Parathyroid adenoma (tissue), 2 donors: ENCODE data around the gene ACTN4.
"Not testable (repeated sequence)": the region's sequence is repeated elsewhere in the genome, so short reads cannot be mapped to it uniquely, and the experiment has no call there.

Experiments
- H2AFZ ChIP-seq: fragments of 300-600 bp; sonication (generic); one replicate; pipeline ENCODE4 v1.7.0; 2017; ENCODE audit warnings: antibody characterized with exemption, mild to moderate bottlenecking
- H3K27ac ChIP-seq: fragments of 300-600 bp; sonication (generic); one replicate; pipeline ENCODE4 v1.7.0; 2017
- H3K27me3 ChIP-seq: fragments of 300-600 bp; sonication (generic); one replicate; pipeline ENCODE4 v1.7.0; 2017; ENCODE audit warnings: low read length; ENCODE audit not compliant: control insufficient read depth, insufficient read depth
- H3K36me3 ChIP-seq: fragments of 300-600 bp; sonication (generic); one replicate; pipeline ENCODE4 v1.7.0; 2017; ENCODE audit warnings: low read length; ENCODE audit not compliant: control insufficient read depth, insufficient read depth
- H3K4me1 ChIP-seq: fragments of 300-600 bp; sonication (generic); one replicate; pipeline ENCODE4 v1.7.0; 2017; ENCODE audit warnings: control low read depth
- H3K4me2 ChIP-seq: fragments of 300-600 bp; sonication (generic); one replicate; pipeline ENCODE4 v1.7.0; 2017; ENCODE audit warnings: low read length
- H3K4me3 ChIP-seq: fragments of 300-600 bp; sonication (generic); one replicate; pipeline ENCODE4 v1.7.0; 2017; ENCODE audit warnings: low read depth, low read length
- H3K79me2 ChIP-seq: fragments of 300-600 bp; sonication (generic); one replicate; pipeline ENCODE4 v1.7.0; 2017; ENCODE audit warnings: control low read depth
- H3K9ac ChIP-seq: fragments of 300-600 bp; sonication (generic); one replicate; pipeline ENCODE4 v1.7.0; 2017; ENCODE audit warnings: mild to moderate bottlenecking
- H3K9me3 ChIP-seq: fragments of 300-600 bp; sonication (generic); one replicate; pipeline ENCODE4 v1.7.0; 2017; ENCODE audit warnings: low read length; ENCODE audit not compliant: control insufficient read depth
- TF ChIP-seq, protein P1 (sequence below): fragments of 300-600 bp; sonication (generic); IDR thresholded peaks from one replicate; pipeline ENCODE4 v1.7.0; 2017; ENCODE audit warnings: antibody characterized with exemption, mild to moderate bottlenecking
- donor health status: primary hyperparathyroidism.

ACTN4 gene

GRCh38 chr19:38647368-38647965 is at the start of gene ACTN4:
ACTN4 (plus strand) TSS chr19:38647649; CDS start chr19:38647746, 97 bp downstream.
- Histone ChIP-seq H3K9ac (peak within 1 kb of the TSS; percentile 97), H3K79me2 (peaks cover 49% of the 10 kb centered on the region), H3K9me3 (no peaks in the 10 kb centered on the region), H3K4me2 (peak within 1 kb of the TSS; percentile 100), H3K27me3 (no peaks in the 10 kb centered on the region), H3K36me3 (no peaks in the 10 kb centered on the region), H3K27ac (peak within 1 kb of the TSS; percentile 95), H3K4me3 (peak within 1 kb of the TSS; percentile 99), H3K4me1 (peaks cover 25% of the 10 kb centered on the region), H2AFZ (peak within 1 kb of the TSS; percentile 56)
- TF ChIP-seq, protein P1, sequence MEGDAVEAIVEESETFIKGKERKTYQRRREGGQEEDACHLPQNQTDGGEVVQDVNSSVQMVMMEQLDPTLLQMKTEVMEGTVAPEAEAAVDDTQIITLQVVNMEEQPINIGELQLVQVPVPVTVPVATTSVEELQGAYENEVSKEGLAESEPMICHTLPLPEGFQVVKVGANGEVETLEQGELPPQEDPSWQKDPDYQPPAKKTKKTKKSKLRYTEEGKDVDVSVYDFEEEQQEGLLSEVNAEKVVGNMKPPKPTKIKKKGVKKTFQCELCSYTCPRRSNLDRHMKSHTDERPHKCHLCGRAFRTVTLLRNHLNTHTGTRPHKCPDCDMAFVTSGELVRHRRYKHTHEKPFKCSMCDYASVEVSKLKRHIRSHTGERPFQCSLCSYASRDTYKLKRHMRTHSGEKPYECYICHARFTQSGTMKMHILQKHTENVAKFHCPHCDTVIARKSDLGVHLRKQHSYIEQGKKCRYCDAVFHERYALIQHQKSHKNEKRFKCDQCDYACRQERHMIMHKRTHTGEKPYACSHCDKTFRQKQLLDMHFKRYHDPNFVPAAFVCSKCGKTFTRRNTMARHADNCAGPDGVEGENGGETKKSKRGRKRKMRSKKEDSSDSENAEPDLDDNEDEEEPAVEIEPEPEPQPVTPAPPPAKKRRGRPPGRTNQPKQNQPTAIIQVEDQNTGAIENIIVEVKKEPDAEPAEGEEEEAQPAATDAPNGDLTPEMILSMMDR, result no peak

DNA sequence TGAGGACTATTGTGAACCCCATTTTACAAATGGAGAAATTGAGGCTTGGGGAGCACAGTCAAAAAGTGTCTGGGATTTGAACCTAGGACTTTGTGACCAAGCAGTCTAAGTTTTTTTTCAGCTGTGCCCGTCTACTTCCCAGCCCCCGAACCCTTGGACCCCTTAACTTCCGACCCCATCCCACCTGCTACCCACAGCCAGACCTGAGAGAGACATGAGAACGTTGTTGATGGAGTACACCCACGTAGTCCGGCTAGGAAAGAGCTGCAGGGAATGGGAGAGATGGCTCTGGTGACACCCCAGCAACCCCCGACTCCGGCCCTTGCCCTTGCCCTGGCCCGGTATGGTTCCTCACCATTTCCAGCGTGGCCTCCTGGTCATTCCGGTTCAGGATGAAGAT is 47.7 kb upstream of the ACTN4 start:
- TF ChIP-seq, protein P1, result no peak
- H3K4me1 ChIP-seq, result no peaks in the 10 kb centered on the region
- no peak overlapping the region for H3K9ac ChIP-seq
- H3K27me3 ChIP-seq, result no peaks in the 10 kb centered on the region
- H3K79me2 ChIP-seq, result no peaks in the 10 kb centered on the region
- no peaks in the 10 kb centered on the region for H3K9me3 ChIP-seq
- no peaks in the 10 kb centered on the region for H3K36me3 ChIP-seq
- no peak overlapping the region for H2AFZ ChIP-seq
- no peak overlapping the region for H3K27ac ChIP-seq
- no peak overlapping the region for H3K4me3 ChIP-seq
- no peak overlapping the region for H3K4me2 ChIP-seq

DNA sequence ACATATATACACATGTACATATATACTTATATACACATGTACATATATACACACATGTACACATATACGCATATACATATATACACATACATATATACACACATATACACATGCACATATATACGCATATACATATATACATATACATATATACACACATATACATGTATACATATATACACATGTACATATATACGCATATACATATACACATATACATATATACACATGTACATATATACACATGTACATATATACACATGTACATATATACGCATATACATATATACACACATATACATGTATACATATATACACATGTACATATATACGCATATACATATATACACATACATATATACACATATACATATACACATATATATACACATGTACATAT is 44.6 kb upstream of the ACTN4 start:
- not testable (repeated sequence) for H3K4me2 ChIP-seq, H3K27ac ChIP-seq, H3K36me3 ChIP-seq, H3K79me2 ChIP-seq, H3K9ac ChIP-seq, H3K4me3 ChIP-seq, H3K9me3 ChIP-seq, H3K27me3 ChIP-seq, H3K4me1 ChIP-seq, H2AFZ ChIP-seq

DNA sequence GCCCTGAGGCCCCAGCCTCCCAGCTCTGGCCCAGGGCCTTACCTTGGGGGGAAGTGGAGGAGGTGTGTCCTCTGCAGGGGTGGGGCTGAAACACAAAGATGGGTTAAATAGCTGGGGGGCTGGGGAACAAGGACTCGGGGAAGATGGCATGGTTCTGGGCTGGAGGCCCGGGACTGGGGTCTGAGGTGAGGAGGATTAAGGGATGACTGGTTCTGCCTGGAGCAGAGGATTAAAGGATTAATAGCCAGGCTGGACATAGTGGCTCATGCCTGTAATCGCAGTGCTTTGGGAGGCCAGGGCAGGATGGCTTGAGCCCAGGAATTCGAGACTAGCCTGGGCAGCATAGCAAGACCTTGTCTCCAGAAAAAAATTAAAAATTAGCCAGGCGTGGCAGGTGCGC is 41.3 kb upstream of the ACTN4 start:
- Histone ChIP-seq H3K36me3 (no peaks in the 10 kb centered on the region), H3K4me2 (no peak overlapping the region), H3K4me3 (no peak overlapping the region), H3K79me2 (no peaks in the 10 kb centered on the region), H2AFZ (no peak overlapping the region), H3K4me1 (no peaks in the 10 kb centered on the region), H3K9ac (no peak overlapping the region), H3K27me3 (no peaks in the 10 kb centered on the region), H3K9me3 (no peaks in the 10 kb centered on the region), H3K27ac (no peak overlapping the region)
- TF ChIP-seq, protein P1, result no peak

DNA sequence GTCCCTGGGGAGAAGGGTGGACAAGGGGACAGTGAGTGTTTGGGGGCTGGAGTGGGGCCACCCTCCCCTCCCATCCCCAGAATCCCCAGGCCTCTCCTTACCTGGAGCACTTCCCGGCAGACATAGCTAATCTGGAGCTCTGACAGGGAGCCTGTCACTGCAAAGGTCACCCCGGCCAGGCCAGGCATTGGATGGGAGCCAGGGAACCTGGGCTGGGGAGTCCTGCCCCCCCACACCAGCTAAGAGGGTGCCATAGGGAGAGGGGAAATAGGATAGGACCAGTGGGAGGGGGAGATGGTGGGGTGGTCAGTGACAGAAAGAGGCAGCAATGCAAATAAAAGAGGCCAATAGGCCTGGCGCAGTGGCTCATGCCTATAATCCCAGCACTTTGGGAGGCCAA is 33.2 kb upstream of the ACTN4 start:
- no peak overlapping the region for H3K4me2 ChIP-seq
- no peak overlapping the region for H3K9ac ChIP-seq
- H3K4me1 ChIP-seq, result peaks cover 6% of the 10 kb centered on the region
- no peak overlapping the region for H3K4me3 ChIP-seq
- no peaks in the 10 kb centered on the region for H3K36me3 ChIP-seq
- no peak overlapping the region for H2AFZ ChIP-seq
- no peaks in the 10 kb centered on the region for H3K79me2 ChIP-seq
- no peaks in the 10 kb centered on the region for H3K9me3 ChIP-seq
- TF ChIP-seq, protein P1, result no peak
- no peak overlapping the region for H3K27ac ChIP-seq
- no peaks in the 10 kb centered on the region for H3K27me3 ChIP-seq
